Endothelial cell of umbilical vein (primary cell): ENCODE data around the gene ARID1B. TPM values are rescaled to one million over a fixed set of nuclear protein-coding genes. Genes with fewer than 3 reads are reported as not detected.

ENCODE experiments used
- BruUV-seq: library from RNA; stranded (reverse); fragments of 400-500 nt; replicated peaks from 2 replicates; lab custom pipeline; 2021; lab: Mats Ljungman, UMichigan
- CTCF ChIA-PET: fragments of 300-600, 350-600 bp; sonication (Branson Sonifier 250); formaldehyde crosslinking; loops from one replicate; lab custom pipeline; 2021; ENCODE audit warnings: antibody characterized with exemption, inconsistent platforms; lab: Charles Lee
- POLR2A ChIA-PET: fragments of 300-600, 350-600 bp; sonication (Branson Sonifier 250); formaldehyde crosslinking; loops from one replicate; lab custom pipeline; 2021; ENCODE audit warnings: antibody characterized with exemption, inconsistent platforms; lab: Charles Lee
- DNase-seq: peaks from one replicate; pipeline ENCODE4 v3.0.0-alpha.2; 2011; ENCODE audit warnings: low read depth, low spot score
- FAIRE-seq: peaks from 2 replicates; lab custom pipeline; 2011; peaks lifted over from hg19 to GRCh38; lab: Jason Lieb, UNC
- H2AFZ ChIP-seq: 2 replicates; pipeline ENCODE4 v1.6.0; 2012; ENCODE audit warnings: low read depth, low read length, control low read depth, inconsistent platforms
- H3K27ac ChIP-seq: 2 replicates; pipeline ENCODE4 v1.5.1; 2011; ENCODE audit warnings: low read depth, mild to moderate bottlenecking, control low read depth, low read length, moderate library complexity; ENCODE audit not compliant: insufficient read depth
- H3K27me3 ChIP-seq, 2 experiments: 2 replicates each; pipeline versions ENCODE4 v1.6.0 to v1.6.1; 2011; ENCODE audit warnings: low read length in 2 of 2, mixed read lengths in 1 of 2; ENCODE audit not compliant: control insufficient read depth in 2 of 2, insufficient read depth in 2 of 2
- H3K36me3 ChIP-seq, 2 experiments: 2 replicates in 1 of 2; 3 replicates in 1 of 2; pipeline ENCODE4 v1.5.1; 2011; ENCODE audit warnings: low read length in 2 of 2, mild to moderate bottlenecking in 1 of 2, moderate library complexity in 1 of 2; ENCODE audit not compliant: control insufficient read depth in 2 of 2, insufficient read depth in 2 of 2; ENCODE audit errors: extremely low read depth in 1 of 2
- H3K4me1 ChIP-seq: 3 replicates; pipeline ENCODE4 v1.5.1; 2011; ENCODE audit warnings: mild to moderate bottlenecking, low read length; ENCODE audit not compliant: control insufficient read depth, insufficient read depth; ENCODE audit errors: extremely low read depth
- H3K4me2 ChIP-seq: 2 replicates; pipeline ENCODE4 v1.6.1; 2011; ENCODE audit warnings: low read length, control low read depth, mixed read lengths; ENCODE audit not compliant: insufficient read depth
- H3K4me3 ChIP-seq, 3 experiments: fragments of 200-600 bp in 1 of 3; sonication (generic), shearing (Covaris generic) in 1 of 3; replicated peaks in 1 of 3; 2 replicates each; pipeline ENCODE4 v1.5.1; 2011 to 2016; ENCODE audit warnings: control low read depth in 3 of 3, low read length in 3 of 3, mild to moderate bottlenecking in 2 of 3, inconsistent platforms in 1 of 3, low read depth in 1 of 3, moderate library complexity in 1 of 3; ENCODE audit not compliant: insufficient read depth in 1 of 3
- H3K79me2 ChIP-seq: 2 replicates; pipeline ENCODE4 v1.6.0; 2012; ENCODE audit warnings: low read length, inconsistent platforms; ENCODE audit not compliant: control insufficient read depth, insufficient read depth
- H3K9ac ChIP-seq: replicated peaks from 2 replicates; pipeline ENCODE3; 2011; ENCODE audit warnings: low read length, control low read depth; ENCODE audit not compliant: insufficient read depth; ENCODE audit errors: extremely low read depth
- H3K9me1 ChIP-seq: replicated peaks from 3 replicates; pipeline ENCODE4 v1.6.0; 2011; ENCODE audit warnings: mild to moderate bottlenecking, low read length; ENCODE audit not compliant: control insufficient read depth, insufficient read depth; ENCODE audit errors: extremely low read depth
- H3K9me3 ChIP-seq: replicated peaks from 2 replicates; pipeline ENCODE4 v1.5.1; 2012; ENCODE audit warnings: low read length, inconsistent platforms; ENCODE audit not compliant: control insufficient read depth, insufficient read depth
- H4K20me1 ChIP-seq: replicated peaks from 2 replicates; pipeline ENCODE3; 2011; ENCODE audit warnings: mild to moderate bottlenecking, low read length; ENCODE audit not compliant: control insufficient read depth, insufficient read depth; ENCODE audit errors: extremely low read depth
- CTCF ChIP-seq, 2 donors: IDR thresholded peaks; 1 replicate in 1 of 2; 2 replicates in 1 of 2; pipeline ENCODE4 v1.5.1; 2011; ENCODE audit warnings: low read length in 2 of 2, mild to moderate bottlenecking in 2 of 2, moderate library complexity in 2 of 2, control low read depth in 1 of 2, inconsistent platforms in 1 of 2, low read depth in 1 of 2; ENCODE audit not compliant: insufficient read depth in 1 of 2; ENCODE audit errors: extremely low read depth in 1 of 2
- FOS ChIP-seq: IDR thresholded peaks from 2 replicates; pipeline ENCODE4 v1.6.1; 2011; ENCODE audit warnings: mild to moderate bottlenecking, low read length, moderate library complexity, borderline replicate concordance; ENCODE audit not compliant: insufficient read depth
- GATA2 ChIP-seq: IDR thresholded peaks from 2 replicates; pipeline ENCODE4 v1.7.0; 2011; ENCODE audit warnings: low read depth, mild to moderate bottlenecking, moderate library complexity, mixed read lengths, low read length; ENCODE audit not compliant: insufficient read length, insufficient read depth
- MAX ChIP-seq: IDR thresholded peaks from 2 replicates; pipeline ENCODE4 v1.6.1; 2011; ENCODE audit not compliant: insufficient read depth, insufficient read length
- POLR2A ChIP-seq: IDR thresholded peaks from 2 replicates; pipeline ENCODE4 v1.6.1; 2012; ENCODE audit warnings: low read depth, mild to moderate bottlenecking, control low read depth, low read length
- dilution Hi-C: fragments of 300-500 bp; cut with MboI; formaldehyde crosslinking; loops from one replicate; pipeline ENCODE4 v1.15.0; 2019; ENCODE audit warnings: low sequenced_read_pairs; ENCODE audit not compliant: extremely low pct_ligation_motif_present
- intact Hi-C: fragments of 100-400 bp; cut with micrococcal nuclease; formaldehyde crosslinking; loops from one replicate; pipeline ENCODE4 v1.10.0; 2022
- polyA plus RNA-seq, 4 experiments: library from polyadenylated mRNA; depleted of rRNA in 3 of 4; stranded (reverse) in 3 of 4; unstranded in 1 of 4; fragments of >200 nt; gene quantifications; 2 replicates each; pipeline versions ENCODE4 v1.2.1 to v1.2.3, GENCODE V29; 2011 to 2012; ENCODE audit warnings: missing spikeins in 1 of 4
- total RNA-seq: library from RNA; stranded (reverse); gene quantifications from 2 replicates; pipeline ENCODE4 v1.2.3, GENCODE V29; 2021

ARID1B gene
- total and polyA plus RNA-seq, 2 donors (not counting 3 experiments of a cell fraction or from before 2014, with no cell fraction given), result 21.8 to 89.5 TPM

- H3K4me2 ChIP-seq, result no peak overlapping the region
- DNase-seq (no peak), FAIRE-seq (peak; percentile 4)
- no peaks in the 10 kb centered on the region for H3K27me3 ChIP-seq
- no peaks in the 10 kb centered on the region for H3K9me1 ChIP-seq
- intact Hi-C loops, result no loop called here
- ChIA-PET POLR2A (no interaction called here), CTCF (interaction anchor here (0.5 kb wide), 1 partner anchor 9 kb away, joined by 3 read pairs; no protein-coding TSS in a partner anchor)
- no peak overlapping the region for H2AFZ ChIP-seq
- dilution Hi-C loops, result no loop called here
- peaks cover 0 to 2% of the 10 kb centered on the region in 2 experiments for H3K36me3 ChIP-seq
- TF ChIP-seq FOS, result no peak
- TF ChIP-seq CTCF (IDR thresholded peaks at IDR 0.05; ENCODE audit: extremely low read depth in 1 of 2, insufficient read depth in 1 of 2, low read depth in 1 of 2, low read length in 2 of 2), result no peak
- no peak overlapping the region for H3K9ac ChIP-seq
- H3K4me1 ChIP-seq, result peaks cover 17% of the 10 kb centered on the region
- H3K9me3 ChIP-seq, result no peaks in the 10 kb centered on the region
- H4K20me1 ChIP-seq, result no peaks in the 10 kb centered on the region
- H3K79me2 ChIP-seq, result no peaks in the 10 kb centered on the region
- no peak overlapping the region for H3K27ac ChIP-seq
- no TSS peak for BruUV-seq
- no peak overlapping the region for H3K4me3 ChIP-seq
Measured at GRCh38 chr6:157125531-157125930, 348.4 kb downstream of the ARID1B start.

GRCh38 chr6:157126183-157127098 is 349.3 kb downstream of the ARID1B start:
- peaks cover 17% of the 10 kb centered on the region for H3K4me1 ChIP-seq
- FAIRE-seq (no peak), DNase-seq (no peak)
- no peak for TF ChIP-seq MAX
- no peak for TF ChIP-seq POLR2A
- no peak for TF ChIP-seq GATA2
- H3K4me3 ChIP-seq, result no peak overlapping the region
- no peak overlapping the region for H3K27ac ChIP-seq
- no peak overlapping the region for H3K9ac ChIP-seq
- dilution Hi-C loops, result no loop called here
- ChIA-PET POLR2A (no interaction called here), CTCF (no interaction called here)
- no peak overlapping the region for H3K4me2 ChIP-seq
- H2AFZ ChIP-seq, result no peak overlapping the region
- H3K36me3 ChIP-seq, result peaks cover 0 to 2% of the 10 kb centered on the region in 2 experiments
- no peaks in the 10 kb centered on the region for H3K9me1 ChIP-seq
- H3K27me3 ChIP-seq, result no peaks in the 10 kb centered on the region
- no peaks in the 10 kb centered on the region for H4K20me1 ChIP-seq
- no TSS peak for BruUV-seq
- intact Hi-C loops, result no loop called here
- H3K79me2 ChIP-seq, result no peaks in the 10 kb centered on the region
- no peaks in the 10 kb centered on the region for H3K9me3 ChIP-seq
